NCI-H82 (cell line): Measurements from ENCODE around the gene DNAJC15.

Source experiments
- DNase-seq: peaks from one replicate; lab custom pipeline; 2025; lab: John Stamatoyannopoulos, UW

Gene DNAJC15

DNA sequence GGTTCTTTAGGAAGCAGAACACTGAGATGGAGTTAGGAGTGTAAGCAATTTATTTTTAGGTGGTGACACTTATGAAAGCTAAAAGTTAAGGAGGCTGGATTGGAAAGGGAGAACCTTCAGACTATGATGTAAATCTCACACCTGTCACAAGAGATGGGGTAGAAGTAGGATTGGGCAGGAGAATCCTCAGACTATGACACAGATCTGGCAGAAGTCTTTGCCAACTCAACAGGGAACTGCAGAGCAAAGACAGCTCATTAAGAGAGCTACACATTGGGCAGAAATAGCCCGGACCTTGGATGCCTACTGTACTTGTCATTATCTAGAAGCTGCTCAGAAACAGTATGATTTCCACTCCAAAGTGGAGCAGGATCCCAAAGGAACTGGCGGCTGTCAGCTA lies 134.4 kb downstream of the DNAJC15 start:
- DNase-seq: no peak

DNA sequence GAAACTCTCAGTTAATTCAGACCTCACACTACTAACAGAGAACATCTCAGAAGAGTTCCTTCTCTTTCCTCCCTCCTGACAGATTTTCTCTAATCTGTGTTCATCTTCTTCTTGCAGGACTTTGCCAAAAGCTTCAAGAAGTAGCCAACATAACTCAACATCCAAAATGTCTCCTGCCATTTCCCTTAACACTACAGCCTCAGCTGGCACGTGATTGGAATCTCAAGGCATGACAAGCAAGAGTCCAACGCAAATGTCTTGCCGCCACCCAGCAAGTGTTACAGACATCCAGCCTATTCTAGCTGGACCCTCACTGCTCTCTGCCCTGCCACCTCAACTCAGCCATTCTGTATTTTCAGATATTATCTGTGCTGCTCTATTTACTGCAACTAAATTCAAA lies 135.1 kb downstream of the DNAJC15 start:
- no peak for DNase-seq

DNA sequence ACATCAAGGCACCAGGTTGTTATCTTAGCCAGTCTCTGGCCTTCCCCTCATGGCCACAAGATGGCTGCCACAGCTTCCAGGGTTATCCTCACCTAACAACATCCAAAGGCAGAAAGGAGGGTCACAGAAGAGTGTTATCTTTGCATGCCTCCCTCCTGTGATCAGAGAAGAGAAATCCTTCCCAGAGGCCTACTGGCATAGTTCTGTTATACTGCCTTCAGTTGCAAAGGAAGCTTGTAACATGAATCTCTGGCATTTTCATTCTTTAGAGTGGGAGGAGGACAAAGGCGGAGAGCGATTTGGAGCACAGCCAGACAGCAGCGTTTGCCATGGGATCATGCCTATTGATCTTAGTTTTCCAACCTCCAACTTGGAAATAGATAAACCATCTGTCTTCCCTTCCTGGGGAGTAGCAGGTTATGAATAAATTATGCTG lies 135.7 kb downstream of the DNAJC15 start:
- DNase-seq: no peak
